Ovary (tissue), 9 donors: ENCODE measurements around the gene CENPB. TPM values are rescaled to one million over a fixed set of nuclear protein-coding genes. Genes with fewer than 3 reads are reported as not detected.

Experiments
- DNase-seq, 5 donors: peaks; one replicate each; pipeline ENCODE4 v3.0.0-alpha.2; 2019 to 2020
- H3K27ac ChIP-seq, 2 donors: fragments of 200-600 bp; one replicate each; pipeline versions ENCODE4 v1.5.1 to v1.8.0; 2019 to 2022
- H3K27me3 ChIP-seq: fragments of 200-600 bp; one replicate; pipeline ENCODE4 v1.8.0; 2022
- H3K36me3 ChIP-seq: fragments of 200-600 bp; sonication (generic); one replicate; pipeline ENCODE4 v1.5.1; 2019
- H3K4me1 ChIP-seq: one replicate; pipeline ENCODE4 v1.8.1; 2013; ENCODE audit warnings: mild to moderate bottlenecking, moderate library complexity; ENCODE audit not compliant: insufficient read depth
- H3K4me3 ChIP-seq: fragments of 200-600 bp; sonication (generic); one replicate; pipeline ENCODE4 v1.5.1; 2017
- H3K9me3 ChIP-seq, 2 donors: fragments of 200-600 bp in 1 of 2; sonication (generic) in 1 of 2; one replicate each; pipeline versions ENCODE4 v1.5.1 to v1.8.1; 2013 to 2019; ENCODE audit warnings: mild to moderate bottlenecking in 1 of 2, moderate library complexity in 1 of 2
- CTCF ChIP-seq, 3 donors: fragments of 450-650 bp in 2 of 3; fragments of 200-600 bp in 1 of 3; IDR thresholded peaks; one replicate each; pipeline versions ENCODE4 v1.5.1 to v1.8.0; 2016 to 2022; ENCODE audit warnings: antibody characterized with exemption in 3 of 3, mild to moderate bottlenecking in 1 of 3
- EP300 ChIP-seq: sonication (generic); formaldehyde crosslinking; IDR thresholded peaks from one replicate; pipeline ENCODE4 v1.6.1; 2017; ENCODE audit warnings: antibody characterized with exemption
- POLR2A ChIP-seq: fragments of 450-650 bp; IDR thresholded peaks from one replicate; pipeline ENCODE4 v1.6.1; 2017; ENCODE audit warnings: antibody characterized with exemption, mild to moderate bottlenecking, moderate library complexity
- WGBS, 3 donors: extraction: QIAGEN DNeasy Blood & Tissue Kit in 1 of 3; methylation state at CpG; one replicate each; pipeline versions ENCODE4 v1.1.5 to v1.1.7; 2013 to 2017; 5-methylcytosine and 5-hydroxymethylcytosine counted together
- intact Hi-C, 4 donors: fragments of 100-400 bp; cut with DNase I; formaldehyde crosslinking; loops; one replicate each; pipeline versions ENCODE4 v1.11.0 to v1.15.1; 2022 to 2023
- polyA plus RNA-seq, 2 donors: library from polyadenylated mRNA; stranded (reverse); fragments of 200-250 nt in 1 of 2; fragments of 350-450 nt in 1 of 2; fragmentation: Illumina TruSeq in 1 of 2; extraction: RNeasy Lipid Tissue Mini Kit (QIAGEN cat#74804) in 1 of 2; gene quantifications; one replicate each; pipeline ENCODE4 v1.2.3, GENCODE V29; 2013 to 2014
- total RNA-seq, 7 donors: library from RNA; depleted of rRNA in 2 of 7; stranded (reverse); fragments of >200 nt in 2 of 7; fragmentation: NEBNext Ultra II Directional in 3 of 7; extraction: Animal tissue kit (Norgen Biotek cat#: 25700) in 3 of 7; gene quantifications; one replicate each; pipeline versions ENCODE4 v1.1.0 to v1.2.4, GENCODE V29; 2016 to 2023
- donor health status: DM: no; HTN: no; CAD: no; lungs with moderate emphysema.
- donor health status: DM: no; HTN: no; CAD: no.
- donor health status: Bipolar disorder and iron deficiency.
- donor health status: DM: yes; HTN: yes; CAD: no.
- donor health status: DM: no; HTN: no; CAD: no.
- donor health status: DM: yes; HTN: yes; CAD: no.

The CENPB gene
- total and polyA plus RNA-seq, 9 donors, result 15.4 to 119 (median 95.1) TPM

GRCh38 chr20:3744037-3744436, 42.5 kb downstream of the CENPB start:
- no peak overlapping the region for H3K27ac ChIP-seq
- 83 to 92% (median 84%) methylated on average over 1 of the region's 1 CpG for WGBS, 3 donors
- TF ChIP-seq EP300 (no peak), POLR2A (no peak), CTCF (IDR thresholded peaks at IDR 0.05) (no peak)

DNA sequence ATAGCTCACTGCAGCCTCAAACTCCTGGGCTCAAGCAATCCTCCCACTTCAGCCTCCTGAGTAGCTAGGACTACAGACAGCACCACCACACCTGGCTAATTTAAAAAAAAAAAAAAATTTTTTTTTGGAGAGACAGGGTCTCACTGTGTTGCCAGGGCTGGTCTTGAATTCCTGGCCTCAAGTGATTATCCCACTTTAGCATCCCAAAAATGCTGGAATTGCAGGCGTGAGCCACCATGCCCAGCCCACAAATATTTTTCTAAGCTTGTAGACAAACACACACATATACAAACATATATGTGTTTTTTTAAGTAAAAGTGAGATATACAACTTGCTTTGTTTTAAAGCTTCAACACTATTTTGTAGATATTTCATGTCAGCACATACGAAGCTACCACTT, 43.3 kb downstream of the CENPB start:
- intact Hi-C loops, result no loop called here

More at GRCh38 chr20:3744037-3744436, 42.5 kb downstream of the CENPB start:
- Histone ChIP-seq H3K36me3 (no peaks in the 10 kb centered on the region), H3K27me3 (no peaks in the 10 kb centered on the region), H3K4me1 (peaks cover 2% of the 10 kb centered on the region), H3K9me3 (no peaks in the 10 kb centered on the region), H3K4me3 (no peak overlapping the region)
- intact Hi-C loops, result no loop called here
- no peak for DNase-seq

GRCh38 chr20:3741836-3742458, 44.6 kb downstream of the CENPB start:
- no peak for DNase-seq
- H3K4me3 ChIP-seq, result no peak overlapping the region
- 44 to 72% (median 53%) methylated on average over 7 of the region's 7 CpGs for WGBS, 3 donors
- no peaks in the 10 kb centered on the region for H3K36me3 ChIP-seq
- H3K27me3 ChIP-seq, result no peaks in the 10 kb centered on the region
- TF ChIP-seq CTCF (IDR thresholded peaks at IDR 0.05), result no peak
- no peak for TF ChIP-seq EP300
- no peak for TF ChIP-seq POLR2A
- H3K4me1 ChIP-seq, result peaks cover 2% of the 10 kb centered on the region
- no peak overlapping the region for H3K27ac ChIP-seq
- no peaks in the 10 kb centered on the region for H3K9me3 ChIP-seq
- intact Hi-C loops, result no loop called here

More for the DNA sequence above, 43.3 kb downstream of the CENPB start:
- H3K4me1 ChIP-seq, result peaks cover 2% of the 10 kb centered on the region
- DNase-seq, result no peak
- no peaks in the 10 kb centered on the region for H3K27me3 ChIP-seq
- no peak overlapping the region for H3K4me3 ChIP-seq
- WGBS, 3 donors, result 75 to 95% (median 94%) methylated on average over 2 of the region's 2 CpGs
- no peaks in the 10 kb centered on the region for H3K36me3 ChIP-seq
- no peak overlapping the region for H3K27ac ChIP-seq
- no peaks in the 10 kb centered on the region for H3K9me3 ChIP-seq
- TF ChIP-seq EP300 (no peak), CTCF (IDR thresholded peaks at IDR 0.05) (no peak), POLR2A (no peak)

DNA sequence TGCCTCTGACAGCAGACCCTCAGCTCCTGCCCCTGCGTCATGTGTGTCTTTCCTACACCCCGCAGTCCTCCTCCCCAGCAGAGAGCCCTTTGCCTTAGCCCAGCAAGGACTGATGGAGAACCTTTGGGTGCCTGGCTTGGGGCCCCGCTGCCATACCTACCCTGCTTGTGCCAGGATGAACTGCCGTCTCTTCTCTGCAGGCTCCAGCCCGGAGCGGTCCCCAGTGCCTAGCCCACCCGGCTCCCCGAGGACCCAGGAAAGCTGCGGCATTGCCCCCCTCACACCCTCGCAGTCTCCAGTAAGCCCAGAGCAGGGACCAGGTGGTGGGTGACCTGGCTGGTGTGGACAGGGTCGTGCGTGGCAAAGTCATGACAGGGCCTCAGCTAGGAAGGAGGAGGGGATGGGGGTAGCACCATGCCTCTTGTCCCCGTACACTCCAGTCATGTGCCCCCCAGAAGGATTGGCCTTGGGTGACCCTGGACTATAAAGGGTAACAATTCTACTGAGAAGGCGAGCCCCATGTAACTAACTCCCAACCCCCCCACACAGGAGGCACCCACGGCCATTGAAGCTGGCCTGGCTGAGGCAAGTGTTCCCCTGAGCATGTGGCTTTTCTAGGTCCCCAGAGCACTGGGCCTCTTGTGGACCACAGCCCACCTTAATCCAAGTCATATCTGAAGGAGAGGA, 45.8 kb downstream of the CENPB start:
- no peak for DNase-seq
- peaks cover 2% of the 10 kb centered on the region for H3K4me1 ChIP-seq
- H3K4me3 ChIP-seq, result no peak overlapping the region
- no peak for TF ChIP-seq POLR2A
- no peak for TF ChIP-seq EP300
- TF ChIP-seq CTCF (IDR thresholded peaks at IDR 0.05), result no peak
- intact Hi-C loops, result no loop called here
- no peaks in the 10 kb centered on the region for H3K36me3 ChIP-seq
- H3K27me3 ChIP-seq, result no peaks in the 10 kb centered on the region
- no peak overlapping the region for H3K27ac ChIP-seq
- 88 to 93% (median 89%) methylated on average over 15 of the region's 15 CpGs for WGBS, 3 donors
- H3K9me3 ChIP-seq, result no peaks in the 10 kb centered on the region
